HepG2 (cell line): ENCODE data around the gene ATP1B2. TPM values are rescaled to one million over a fixed set of nuclear protein-coding genes. Genes with fewer than 3 reads are reported as not detected.

Experiments
- ATF5 ChIP-seq: sonication (generic); formaldehyde crosslinking; IDR thresholded peaks from 2 replicates; pipeline ENCODE4 v1.4.0; 2020; ENCODE audit warnings: mild to moderate bottlenecking, low read depth, missing genetic modification reagents
- GFI1 ChIP-seq: sonication (generic); formaldehyde crosslinking; IDR thresholded peaks from 2 replicates; pipeline ENCODE4 v1.5.0; 2020; ENCODE audit warnings: missing genetic modification reagents, mild to moderate bottlenecking, borderline replicate concordance
- HNRNPUL1 ChIP-seq: fragments of 200-400 bp; formaldehyde crosslinking; IDR thresholded peaks from 2 replicates; pipeline ENCODE4 v1.6.1; 2017; ENCODE audit warnings: low read depth, mild to moderate bottlenecking, low read length, moderate library complexity
- ISX ChIP-seq: sonication (generic); formaldehyde crosslinking; conservative IDR thresholded peaks from 2 replicates; pipeline ENCODE4 v1.5.0; 2020; ENCODE audit warnings: missing genetic modification reagents
- KDM5A ChIP-seq: fragments of 200-600 bp; sonication (generic); IDR thresholded peaks from 2 replicates; pipeline ENCODE4 v1.7.0; 2018; ENCODE audit warnings: antibody characterized with exemption, mild to moderate bottlenecking, low read length, borderline replicate concordance
- MEIS1 ChIP-seq: sonication (generic); formaldehyde crosslinking; IDR thresholded peaks from 2 replicates; pipeline ENCODE4 v1.9.0; 2021; ENCODE audit warnings: mild to moderate bottlenecking, missing genetic modification reagents, moderate library complexity, borderline replicate concordance
- MYNN ChIP-seq: sonication (generic); formaldehyde crosslinking; IDR thresholded peaks from 2 replicates; pipeline ENCODE4 v1.4.0; 2020; ENCODE audit warnings: mild to moderate bottlenecking, low read depth, missing genetic modification reagents
- PAX8 ChIP-seq: sonication (generic); formaldehyde crosslinking; IDR thresholded peaks from 2 replicates; pipeline ENCODE4 v1.8.0; 2022; ENCODE audit warnings: mild to moderate bottlenecking, missing genetic modification reagents, borderline replicate concordance
- PLRG1 ChIP-seq: fragments of 450-650 bp; conservative IDR thresholded peaks from 2 replicates; pipeline ENCODE4 v1.6.1; 2016
- PRMT3 ChIP-seq: sonication (generic); formaldehyde crosslinking; IDR thresholded peaks from 2 replicates; pipeline ENCODE4 v1.8.1; 2022; ENCODE audit warnings: low read depth, mild to moderate bottlenecking, moderate library complexity, missing genetic modification reagents, borderline replicate concordance
- SMARCE1 ChIP-seq: fragments of 450-650 bp; IDR thresholded peaks from 2 replicates; pipeline ENCODE4 v1.6.1; 2017; ENCODE audit warnings: borderline replicate concordance
- SNRNP70 ChIP-seq: fragments of 200-400 bp; formaldehyde crosslinking; IDR thresholded peaks from 2 replicates; pipeline ENCODE4 v1.6.1; 2017; ENCODE audit warnings: mild to moderate bottlenecking, low read depth, low read length, moderate library complexity
- THYN1 ChIP-seq: sonication (generic); formaldehyde crosslinking; IDR thresholded peaks from 2 replicates; pipeline ENCODE4 v1.8.1; 2023; ENCODE audit warnings: low read depth, mild to moderate bottlenecking, moderate library complexity, missing genetic modification reagents, borderline replicate concordance
- XBP1 ChIP-seq: sonication (generic); formaldehyde crosslinking; IDR thresholded peaks from 2 replicates; pipeline ENCODE4 v1.5.0; 2020; ENCODE audit warnings: missing genetic modification reagents
- ZBTB21 ChIP-seq: sonication (generic); formaldehyde crosslinking; IDR thresholded peaks from 2 replicates; pipeline ENCODE4 v1.4.0; 2020; ENCODE audit warnings: missing genetic modification reagents
- ZBTB42 ChIP-seq: sonication (generic); formaldehyde crosslinking; IDR thresholded peaks from 2 replicates; pipeline ENCODE4 v1.5.0; 2020; ENCODE audit warnings: mild to moderate bottlenecking, missing genetic modification reagents
- ZNF121 ChIP-seq: sonication (generic); formaldehyde crosslinking; IDR thresholded peaks from 2 replicates; pipeline ENCODE4 v1.5.0; 2020; ENCODE audit warnings: mild to moderate bottlenecking, missing genetic modification reagents
- ZNF350 ChIP-seq: sonication (generic); formaldehyde crosslinking; IDR thresholded peaks from 2 replicates; pipeline ENCODE4 v1.4.0; 2020; ENCODE audit warnings: mild to moderate bottlenecking, low read depth, missing genetic modification reagents, borderline replicate concordance
- ZNF460 ChIP-seq: sonication (generic); formaldehyde crosslinking; IDR thresholded peaks from 2 replicates; pipeline ENCODE4 v1.5.1; 2020; ENCODE audit warnings: missing genetic modification reagents, mild to moderate bottlenecking, borderline replicate concordance
- ZNF569 ChIP-seq: sonication (generic); formaldehyde crosslinking; IDR thresholded peaks from 2 replicates; pipeline ENCODE4 v1.5.0; 2020; ENCODE audit warnings: mild to moderate bottlenecking, missing genetic modification reagents, moderate library complexity, borderline replicate concordance
- ZNF703 ChIP-seq: sonication (generic); formaldehyde crosslinking; IDR thresholded peaks from 2 replicates; pipeline ENCODE4 v1.5.1; 2020; ENCODE audit warnings: missing genetic modification reagents, mild to moderate bottlenecking, moderate library complexity, borderline replicate concordance
- ZNF773 ChIP-seq: sonication (generic); formaldehyde crosslinking; IDR thresholded peaks from 2 replicates; pipeline ENCODE4 v1.4.0; 2020; ENCODE audit warnings: missing genetic modification reagents, borderline replicate concordance
- polyA plus RNA-seq, 8 experiments: library from polyadenylated mRNA; depleted of rRNA in 3 of 8; stranded (reverse) in 7 of 8; unstranded in 1 of 8; fragments of >200 nt; fragmentation: Illumina TruSeq in 4 of 8; extraction: Trizol in 4 of 8; gene quantifications; 2 replicates each; pipeline versions ENCODE4 v1.2.1 to v1.2.3, GENCODE V29; 2011 to 2016; ENCODE audit warnings: low read depth in 4 of 8, missing spikeins in 1 of 8, mixed read lengths in 1 of 8; ENCODE audit not compliant: insufficient read depth in 1 of 8
- total RNA-seq, 5 experiments: library from RNA; depleted of rRNA; stranded (reverse); fragments of >200 nt; fragmentation: Illumina TruSeq; extraction: Trizol; gene quantifications; 2 replicates each; pipeline ENCODE4 v1.2.3, GENCODE V29; 2016; ENCODE audit warnings: low read depth in 1 of 5
- TF ChIP-seq, protein P1 (sequence below): IDR thresholded peaks from 2 replicates; pipeline ENCODE4 v1.6.1; 2016; ENCODE audit warnings: missing compliant biosample characterization, missing genetic modification reagents, borderline replicate concordance
- TF ChIP-seq, protein P2 (sequence below), 2 experiments: IDR thresholded peaks; 2 replicates each; pipeline ENCODE4 v1.6.1; 2011 to 2012; ENCODE audit warnings: low read length in 2 of 2, borderline replicate concordance in 1 of 2, low read depth in 1 of 2, mild to moderate bottlenecking in 1 of 2, moderate library complexity in 1 of 2

The ATP1B2 gene
- total and polyA plus RNA-seq, 2 of the 13 experiments (the other 11 are each of a cell fraction or from before 2014, with no cell fraction given): not detected

- TF ChIP-seq ZBTB21 (CRISPR knock-in tag): no peak
- TF ChIP-seq, protein P1, sequence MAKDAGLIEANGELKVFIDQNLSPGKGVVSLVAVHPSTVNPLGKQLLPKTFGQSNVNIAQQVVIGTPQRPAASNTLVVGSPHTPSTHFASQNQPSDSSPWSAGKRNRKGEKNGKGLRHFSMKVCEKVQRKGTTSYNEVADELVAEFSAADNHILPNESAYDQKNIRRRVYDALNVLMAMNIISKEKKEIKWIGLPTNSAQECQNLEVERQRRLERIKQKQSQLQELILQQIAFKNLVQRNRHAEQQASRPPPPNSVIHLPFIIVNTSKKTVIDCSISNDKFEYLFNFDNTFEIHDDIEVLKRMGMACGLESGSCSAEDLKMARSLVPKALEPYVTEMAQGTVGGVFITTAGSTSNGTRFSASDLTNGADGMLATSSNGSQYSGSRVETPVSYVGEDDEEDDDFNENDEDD (CRISPR knock-in tag): no peak
- no peak for TF ChIP-seq GFI1 (CRISPR knock-in tag)
- no peak; the same call in 1 of the 2 replicates for TF ChIP-seq ZNF350 (CRISPR knock-in tag)
- TF ChIP-seq ZNF460 (CRISPR knock-in tag): no peak
- TF ChIP-seq THYN1 (CRISPR knock-in tag): no peak
- 0 out of 2 replicates have a peak, but pooled peaks have one; percentile 84 for TF ChIP-seq ISX (CRISPR knock-in tag)
- TF ChIP-seq HNRNPUL1: no peak
- TF ChIP-seq ZBTB42: peak; percentile 61; the same call in 1 of the 2 replicates
- TF ChIP-seq ATF5 (CRISPR knock-in tag): no peak
- TF ChIP-seq ZNF569 (CRISPR knock-in tag): no peak
- TF ChIP-seq SNRNP70: no peak
- TF ChIP-seq, protein P2, sequence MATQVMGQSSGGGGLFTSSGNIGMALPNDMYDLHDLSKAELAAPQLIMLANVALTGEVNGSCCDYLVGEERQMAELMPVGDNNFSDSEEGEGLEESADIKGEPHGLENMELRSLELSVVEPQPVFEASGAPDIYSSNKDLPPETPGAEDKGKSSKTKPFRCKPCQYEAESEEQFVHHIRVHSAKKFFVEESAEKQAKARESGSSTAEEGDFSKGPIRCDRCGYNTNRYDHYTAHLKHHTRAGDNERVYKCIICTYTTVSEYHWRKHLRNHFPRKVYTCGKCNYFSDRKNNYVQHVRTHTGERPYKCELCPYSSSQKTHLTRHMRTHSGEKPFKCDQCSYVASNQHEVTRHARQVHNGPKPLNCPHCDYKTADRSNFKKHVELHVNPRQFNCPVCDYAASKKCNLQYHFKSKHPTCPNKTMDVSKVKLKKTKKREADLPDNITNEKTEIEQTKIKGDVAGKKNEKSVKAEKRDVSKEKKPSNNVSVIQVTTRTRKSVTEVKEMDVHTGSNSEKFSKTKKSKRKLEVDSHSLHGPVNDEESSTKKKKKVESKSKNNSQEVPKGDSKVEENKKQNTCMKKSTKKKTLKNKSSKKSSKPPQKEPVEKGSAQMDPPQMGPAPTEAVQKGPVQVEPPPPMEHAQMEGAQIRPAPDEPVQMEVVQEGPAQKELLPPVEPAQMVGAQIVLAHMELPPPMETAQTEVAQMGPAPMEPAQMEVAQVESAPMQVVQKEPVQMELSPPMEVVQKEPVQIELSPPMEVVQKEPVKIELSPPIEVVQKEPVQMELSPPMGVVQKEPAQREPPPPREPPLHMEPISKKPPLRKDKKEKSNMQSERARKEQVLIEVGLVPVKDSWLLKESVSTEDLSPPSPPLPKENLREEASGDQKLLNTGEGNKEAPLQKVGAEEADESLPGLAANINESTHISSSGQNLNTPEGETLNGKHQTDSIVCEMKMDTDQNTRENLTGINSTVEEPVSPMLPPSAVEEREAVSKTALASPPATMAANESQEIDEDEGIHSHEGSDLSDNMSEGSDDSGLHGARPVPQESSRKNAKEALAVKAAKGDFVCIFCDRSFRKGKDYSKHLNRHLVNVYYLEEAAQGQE (IDR thresholded peaks at IDR 0.05; ENCODE audit: borderline replicate concordance in 1 of 2, low read depth in 1 of 2, low read length in 2 of 2): no peak
- TF ChIP-seq ZNF773 (CRISPR knock-in tag): 0 out of 2 replicates have a peak, but pooled peaks have one; percentile 47
- peak; percentile 61 for TF ChIP-seq KDM5A
- TF ChIP-seq MEIS1 (CRISPR knock-in tag): 0 out of 2 replicates have a peak, but pooled peaks have one; percentile 39
- TF ChIP-seq PAX8 (CRISPR knock-in tag): 0 out of 2 replicates have a peak, but pooled peaks have one; percentile 56
- TF ChIP-seq MYNN: 0 out of 2 replicates have a peak, but pooled peaks have one; percentile 54
- no peak for TF ChIP-seq ZNF703 (CRISPR knock-in tag)
- TF ChIP-seq PRMT3 (CRISPR knock-in tag): no peak
- no peak for TF ChIP-seq ZNF121 (CRISPR knock-in tag)
- no peak for TF ChIP-seq PLRG1
- no peak for TF ChIP-seq SMARCE1
- TF ChIP-seq XBP1: no peak
Observed at GRCh38 chr17:7686222-7687071, 35.7 kb downstream of the ATP1B2 start (continued).
